Hepatic stellate cell (primary cell): Measurements from ENCODE around the gene STXBP5.

Experiments
- DNase-seq: peaks from one replicate; pipeline ENCODE4 v3.0.0; 2011; ENCODE audit warnings: low spot score

STXBP5 gene

DNA sequence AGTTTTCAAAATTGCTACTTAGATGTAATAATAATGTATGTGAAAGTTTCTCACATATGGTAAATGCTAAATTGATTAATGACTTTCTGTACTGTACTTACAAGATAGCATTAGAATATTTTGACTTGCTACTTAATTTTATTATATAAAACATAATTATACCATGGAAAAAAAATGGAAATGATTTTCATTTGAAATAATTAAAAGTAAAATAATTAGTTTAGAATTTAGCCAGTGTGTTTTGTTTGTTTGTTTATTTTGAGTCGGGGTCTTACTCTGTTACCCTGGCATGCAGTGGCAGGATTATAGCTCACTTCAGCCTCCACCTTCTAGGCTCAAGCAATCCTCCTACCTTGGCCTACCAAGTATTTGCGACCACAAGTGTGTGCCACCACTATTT is 7.1 kb downstream of the STXBP5 start:
- no peak for DNase-seq

DNA sequence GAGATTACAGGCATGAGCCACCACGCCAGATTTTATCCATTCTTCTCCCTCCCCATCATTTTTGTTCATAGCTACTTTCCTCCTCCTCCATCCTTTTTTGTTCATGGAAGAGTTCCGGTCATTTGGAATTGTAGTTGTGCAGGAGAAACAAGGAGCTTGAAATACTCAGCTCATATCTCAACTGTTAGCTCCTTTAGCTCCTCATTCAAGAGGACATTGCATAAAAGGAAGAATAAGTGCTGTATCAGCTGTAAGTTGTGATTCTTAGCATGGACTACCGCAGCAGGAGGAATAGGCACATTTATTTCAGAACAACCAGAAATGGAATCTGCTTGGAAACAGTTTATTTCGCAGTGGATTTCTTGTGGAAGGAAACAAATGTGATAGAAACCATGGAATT is 7.6 kb downstream of the STXBP5 start:
- no peak for DNase-seq

DNA sequence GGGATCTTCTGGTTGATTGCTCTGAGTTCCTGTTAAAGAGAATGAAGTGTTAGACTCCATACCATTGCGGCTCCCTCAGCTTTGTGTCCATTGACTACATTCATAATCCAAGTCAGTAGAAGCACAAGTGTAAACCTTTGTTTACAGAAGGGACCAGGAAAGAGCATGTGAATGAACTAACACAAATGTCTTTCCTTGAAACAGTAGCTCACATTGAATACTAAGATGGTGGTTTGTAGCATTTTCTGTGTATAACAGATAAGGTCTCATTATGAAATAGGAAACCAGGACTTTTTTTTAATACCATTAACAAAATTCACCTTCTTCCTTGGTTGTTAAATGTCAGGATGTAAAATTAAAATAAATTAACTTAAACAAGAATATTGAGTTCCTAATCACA is 8.4 kb downstream of the STXBP5 start:
- no peak for DNase-seq

DNA sequence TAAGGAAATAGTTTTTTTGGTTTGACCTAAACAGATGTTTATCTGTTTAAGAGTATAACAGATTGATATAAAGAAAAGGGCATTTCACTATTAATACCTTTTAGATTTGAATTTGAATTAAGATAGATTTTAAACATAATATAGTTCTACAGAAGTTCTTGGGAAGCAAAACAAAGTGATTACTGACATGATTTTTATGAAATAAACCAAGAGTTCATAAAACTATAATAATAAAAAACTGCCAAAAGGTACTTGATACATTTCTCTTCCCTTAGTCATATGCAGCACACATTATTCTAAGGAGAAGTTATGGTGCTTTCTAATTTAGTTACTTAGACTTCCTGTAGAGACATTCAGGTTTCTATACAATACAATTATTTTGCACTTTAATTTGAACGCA is 9.6 kb downstream of the STXBP5 start:
- DNase-seq = no peak

DNA sequence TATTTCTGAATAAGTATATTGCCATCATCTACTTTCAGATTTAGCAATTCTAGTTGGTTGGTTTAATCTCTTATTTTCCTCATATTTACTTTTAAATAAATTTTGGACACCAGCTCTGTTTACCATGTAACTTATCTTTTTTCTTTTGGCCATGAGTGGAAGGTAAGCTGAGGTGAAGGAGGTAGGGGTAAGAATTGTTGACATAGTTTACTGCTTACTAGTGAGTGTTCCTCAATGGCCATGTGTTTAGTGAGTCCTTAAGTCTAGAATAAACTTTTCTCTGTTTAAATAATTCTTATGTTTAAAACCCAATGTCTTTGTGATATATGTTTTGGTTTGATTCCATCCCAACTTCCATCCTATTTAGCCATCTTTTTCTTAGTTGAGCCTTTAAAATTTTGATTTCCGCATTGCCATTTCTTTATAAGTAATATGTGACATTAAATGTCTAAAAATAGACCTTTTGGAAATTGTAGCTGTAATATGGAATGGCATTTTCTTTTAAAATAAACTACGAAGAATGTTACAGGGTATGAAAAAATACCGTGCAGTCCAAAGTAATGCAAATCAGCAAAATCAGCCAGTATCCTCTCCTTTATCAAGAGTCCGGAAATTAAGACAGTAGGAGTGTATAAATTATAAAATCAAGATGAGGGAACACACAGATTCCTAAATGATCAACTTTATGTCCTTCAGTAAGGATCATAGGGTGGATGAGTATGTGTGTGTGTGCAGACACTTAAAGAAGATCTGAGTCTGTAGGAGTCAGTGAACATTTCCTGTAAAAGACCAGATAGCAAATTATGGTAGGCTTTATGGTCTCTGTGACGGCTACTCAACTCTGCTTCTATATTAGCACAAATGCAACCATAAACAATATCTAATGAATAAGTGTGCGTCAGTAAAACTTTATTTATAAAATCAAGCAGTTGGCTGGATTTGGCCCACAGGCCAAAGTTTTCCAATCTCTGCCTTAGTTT is 10.3 kb downstream of the STXBP5 start:
- DNase-seq = no peak

DNA sequence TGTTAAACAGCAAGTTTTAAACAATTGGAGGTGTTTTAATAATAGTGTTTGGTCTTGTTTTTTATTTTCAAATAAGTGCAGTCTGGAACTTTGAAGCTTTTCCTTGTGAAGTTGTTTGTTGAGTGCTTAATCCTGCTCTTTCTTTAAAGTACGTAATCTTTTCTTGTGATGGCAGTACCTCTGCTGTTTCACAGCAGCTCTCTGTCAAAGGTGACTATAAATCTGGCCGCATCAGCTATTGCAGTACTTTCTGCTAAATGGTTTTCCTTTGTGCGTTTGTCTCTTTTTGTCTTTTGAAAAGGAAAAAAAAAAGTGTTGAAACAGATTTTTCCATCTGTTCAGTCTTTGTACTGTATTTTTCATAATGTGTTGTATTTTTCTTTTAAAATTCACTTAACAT is 12.7 kb downstream of the STXBP5 start:
- DNase-seq = no peak

DNA sequence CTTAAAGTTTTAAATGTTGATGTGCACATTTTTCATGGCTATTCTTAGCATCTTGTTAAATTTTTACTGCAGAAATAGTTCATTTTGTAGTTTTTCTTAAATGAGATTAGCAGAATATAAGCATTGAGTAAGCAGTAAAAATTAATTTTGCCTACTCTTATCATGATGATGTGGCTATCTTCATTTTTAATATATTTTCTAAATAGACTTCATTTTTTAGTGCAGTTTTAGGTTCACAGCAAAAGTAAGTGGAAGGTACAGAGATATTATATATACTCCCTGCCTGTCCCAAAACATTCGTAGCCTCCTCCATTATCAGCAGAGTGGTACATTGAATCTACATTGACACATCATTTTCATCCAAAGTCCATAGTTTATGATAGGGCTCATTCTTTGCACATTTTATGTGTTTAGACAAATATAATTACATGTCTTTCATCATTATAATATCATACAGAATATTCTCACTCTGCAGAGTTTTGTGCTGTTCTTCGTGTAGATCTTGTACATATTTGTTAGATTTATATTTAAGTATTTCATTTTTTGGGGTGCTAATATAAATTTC is 13.7 kb downstream of the STXBP5 start:
- DNase-seq = no peak

DNA sequence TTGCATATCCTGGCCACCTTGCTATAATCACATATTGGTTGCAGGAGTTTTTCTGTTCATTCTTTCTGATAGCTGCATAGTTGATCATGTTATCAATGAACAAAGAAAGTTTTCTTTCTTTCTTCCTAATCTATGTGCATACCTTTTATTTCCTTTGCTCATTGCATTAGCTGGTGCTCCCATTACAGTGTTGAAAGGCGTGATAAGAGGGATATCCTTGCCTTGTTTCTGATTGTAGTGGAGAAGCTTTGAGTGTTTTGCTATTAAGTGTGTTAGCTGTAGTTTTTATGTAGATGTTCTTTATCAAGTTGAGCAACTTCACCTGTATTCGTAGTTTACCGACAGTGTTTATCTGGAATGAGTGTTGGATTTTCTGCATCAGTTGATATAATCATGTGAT is 14.6 kb downstream of the STXBP5 start:
- DNase-seq = no peak

DNA sequence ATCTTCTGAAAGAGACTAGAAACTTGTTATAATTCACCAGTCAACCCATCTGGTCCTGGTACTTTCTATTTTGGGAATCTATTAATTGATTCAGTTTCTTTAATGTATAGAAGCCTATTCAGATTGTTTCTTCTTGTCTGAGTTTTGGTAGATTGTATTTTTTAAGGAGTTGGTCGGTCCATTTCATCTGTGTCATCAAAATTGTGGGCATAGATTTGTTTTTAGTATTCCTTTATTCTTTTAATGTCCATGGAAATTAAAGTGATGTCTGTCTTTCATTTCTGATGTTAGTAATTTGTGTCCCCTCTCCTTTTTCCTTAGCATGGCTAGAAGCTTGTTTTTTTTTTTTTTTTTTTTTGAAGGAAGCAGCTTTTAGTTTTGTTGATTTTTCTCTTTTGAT is 15.2 kb downstream of the STXBP5 start:
- no peak for DNase-seq

DNA sequence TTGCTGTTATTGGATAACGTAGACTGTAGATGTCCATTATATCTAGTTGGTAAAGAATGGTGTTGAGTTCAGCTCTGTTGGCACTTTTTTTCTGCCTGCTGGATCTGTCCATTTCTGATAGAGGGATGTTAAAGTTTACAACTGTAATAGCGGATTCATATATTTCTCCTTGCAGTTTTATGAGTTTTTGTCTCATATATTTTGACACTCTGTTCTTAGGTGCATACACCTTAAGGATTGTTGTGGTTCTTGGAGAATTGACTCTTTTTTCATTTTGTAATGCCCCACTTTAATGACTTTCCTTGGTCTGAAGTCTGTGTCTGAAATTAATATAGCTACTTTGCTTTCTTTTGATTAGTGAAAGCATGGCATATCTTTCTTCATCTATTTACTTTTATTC is 16.1 kb downstream of the STXBP5 start:
- no peak for DNase-seq

DNA sequence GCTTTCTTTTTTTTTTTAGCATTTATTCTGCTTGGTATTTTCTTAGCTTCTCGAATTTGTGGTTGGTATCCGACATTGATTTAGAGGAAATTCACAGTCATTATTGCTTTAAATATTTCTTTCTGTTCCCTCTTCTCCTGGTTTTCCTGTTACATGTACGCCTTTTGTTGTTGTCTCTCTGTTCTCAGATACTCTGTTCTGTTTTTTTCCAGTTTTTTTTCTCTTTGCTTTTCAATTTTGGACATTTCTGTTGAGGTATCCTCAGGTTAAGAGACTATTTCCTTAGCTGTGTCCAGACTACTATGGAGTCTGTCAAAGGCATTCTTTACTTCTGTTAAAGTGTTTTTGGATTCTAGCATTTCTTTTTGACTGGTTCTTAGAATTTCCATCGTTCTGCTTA is 17.5 kb downstream of the STXBP5 start:
- DNase-seq = no peak

DNA sequence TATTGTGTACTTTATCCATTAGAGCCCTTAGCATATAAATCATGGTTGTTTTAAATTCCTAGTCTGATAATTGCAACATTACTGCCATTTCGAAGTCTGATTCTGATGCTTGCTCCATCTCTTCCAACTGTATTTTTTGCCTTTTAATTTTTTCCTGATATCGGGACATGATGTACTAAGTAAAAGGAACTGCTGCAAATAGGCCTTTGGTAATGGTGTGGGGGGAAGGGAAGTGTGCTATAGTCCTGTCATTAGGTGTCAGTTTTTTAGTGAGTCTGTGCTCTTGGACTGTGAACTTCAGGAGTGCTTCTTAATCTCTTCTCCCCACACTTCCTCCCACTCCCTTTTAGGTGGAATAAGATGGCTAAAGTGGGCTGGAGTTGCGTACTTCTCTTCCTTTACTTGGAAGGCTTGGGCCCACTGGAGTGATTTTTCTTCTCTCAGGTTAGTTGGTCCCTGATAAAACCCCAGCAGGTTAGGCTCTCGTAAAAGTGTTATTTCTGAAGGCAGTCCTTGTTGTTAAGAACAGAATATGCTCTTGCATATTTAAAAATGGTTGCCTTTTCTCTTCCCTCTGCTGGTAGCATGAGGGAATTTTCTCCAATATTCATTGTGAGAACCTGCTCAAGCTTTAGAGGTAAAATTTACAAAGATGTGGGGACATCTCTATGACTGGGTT is 18.1 kb downstream of the STXBP5 start:
- no peak for DNase-seq

DNA sequence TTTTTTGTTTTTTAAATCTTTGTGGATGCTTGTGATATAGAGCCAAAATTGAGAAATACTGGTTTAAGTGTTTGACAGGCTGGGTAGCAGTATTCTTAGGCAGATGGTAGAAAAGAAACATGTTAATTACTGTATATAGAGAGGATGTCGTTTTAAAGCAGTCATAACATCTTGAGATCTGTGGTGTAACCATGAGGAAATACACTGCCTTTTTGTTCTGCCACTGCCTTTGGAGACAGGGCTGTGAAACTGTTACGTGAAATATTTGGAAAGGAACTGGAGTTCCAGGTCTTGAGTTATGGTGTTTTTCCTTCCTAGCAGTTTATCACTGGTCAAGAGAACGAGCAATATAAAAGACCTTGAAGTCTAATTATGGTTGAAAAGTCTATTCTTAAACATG is 19.5 kb downstream of the STXBP5 start:
- no peak for DNase-seq

DNA sequence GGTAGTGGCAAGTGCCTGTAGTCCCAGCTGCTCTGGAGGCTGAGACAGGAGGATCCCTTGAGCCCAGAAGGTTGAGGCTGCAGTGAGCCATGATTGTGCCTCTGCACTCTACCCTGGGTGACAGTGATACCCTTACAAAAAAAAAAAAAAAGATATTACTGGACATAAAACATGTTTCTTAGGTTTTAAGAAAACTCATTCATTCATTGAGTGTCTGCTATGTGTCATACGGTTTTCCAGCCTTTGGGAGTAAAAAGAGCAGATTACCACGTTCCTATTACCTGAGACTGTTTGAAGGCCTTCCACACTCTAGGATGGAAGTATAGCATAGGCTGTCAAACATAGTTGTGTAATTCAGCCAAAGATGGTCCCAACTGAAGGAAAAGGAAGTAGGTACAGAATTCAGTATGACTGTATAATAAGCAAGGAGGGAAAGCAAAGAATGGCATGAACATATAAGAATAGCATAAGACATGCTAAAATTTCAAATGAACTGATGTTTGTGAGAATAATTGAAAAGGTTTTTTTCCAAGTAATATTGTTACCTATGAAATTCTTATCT is 22.0 kb downstream of the STXBP5 start:
- no peak for DNase-seq

DNA sequence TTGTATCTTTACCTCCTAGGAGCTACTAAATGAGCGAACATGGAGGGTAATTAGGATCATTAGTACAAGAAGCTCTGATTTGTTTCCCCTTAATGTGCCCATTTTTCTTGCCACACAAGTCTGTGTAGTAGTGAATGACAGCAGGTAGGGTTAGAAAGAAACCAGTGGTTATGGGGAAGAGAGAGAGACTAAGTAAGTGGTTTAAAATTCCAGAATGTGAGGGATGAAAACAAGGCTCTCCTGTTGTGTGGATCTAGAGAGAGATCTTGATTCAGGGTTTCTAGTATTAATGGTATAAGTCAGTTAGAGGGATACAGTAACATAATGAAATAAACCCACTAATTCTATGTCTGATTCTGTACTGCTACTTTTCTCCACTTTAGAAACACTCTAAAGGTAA is 22.7 kb downstream of the STXBP5 start:
- no peak for DNase-seq

DNA sequence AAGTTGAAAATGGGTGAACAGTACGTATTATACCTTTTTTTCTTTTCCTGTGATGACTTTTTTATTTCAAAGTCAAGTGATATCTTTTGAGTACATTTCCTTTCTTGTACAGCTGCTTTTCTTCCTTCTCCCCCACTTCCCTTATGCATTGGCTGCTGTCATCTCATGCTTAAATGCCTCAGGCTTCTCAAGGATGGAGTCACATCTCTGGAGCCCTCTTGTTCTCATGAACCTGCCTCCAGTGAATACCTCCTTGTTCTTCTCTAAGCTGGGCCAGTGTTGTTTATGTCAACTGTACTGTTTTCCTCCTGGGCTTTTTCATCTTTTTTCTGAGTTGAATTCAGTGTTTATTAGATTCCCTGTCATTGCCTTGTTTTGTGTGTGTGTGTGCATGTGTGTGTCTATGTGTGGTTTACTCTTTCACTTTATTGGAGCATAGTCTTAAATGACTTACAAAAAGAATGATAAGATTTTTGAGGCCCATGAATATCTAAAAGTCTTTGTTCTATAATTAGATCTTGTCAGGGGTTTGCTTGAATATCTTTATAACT is 23.6 kb downstream of the STXBP5 start:
- no peak for DNase-seq

DNA sequence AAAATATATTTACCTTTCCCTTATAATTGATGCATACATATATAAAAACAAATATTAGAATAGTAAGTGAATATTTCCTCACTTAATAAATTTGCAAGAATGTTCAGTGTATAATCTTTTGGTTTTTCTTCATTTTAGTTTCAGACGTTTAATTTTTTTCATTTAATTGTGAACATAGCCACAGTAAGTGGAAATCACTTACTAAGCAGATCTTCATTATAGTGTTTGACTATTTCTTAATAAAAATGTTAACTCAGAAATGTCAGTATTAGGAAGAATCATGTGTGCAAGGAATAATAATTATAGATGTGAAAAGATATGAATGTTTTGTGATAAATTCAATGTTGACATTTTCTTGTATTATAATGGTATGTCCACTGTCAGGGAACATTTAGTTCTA is 27.4 kb downstream of the STXBP5 start:
- DNase-seq = no peak

DNA sequence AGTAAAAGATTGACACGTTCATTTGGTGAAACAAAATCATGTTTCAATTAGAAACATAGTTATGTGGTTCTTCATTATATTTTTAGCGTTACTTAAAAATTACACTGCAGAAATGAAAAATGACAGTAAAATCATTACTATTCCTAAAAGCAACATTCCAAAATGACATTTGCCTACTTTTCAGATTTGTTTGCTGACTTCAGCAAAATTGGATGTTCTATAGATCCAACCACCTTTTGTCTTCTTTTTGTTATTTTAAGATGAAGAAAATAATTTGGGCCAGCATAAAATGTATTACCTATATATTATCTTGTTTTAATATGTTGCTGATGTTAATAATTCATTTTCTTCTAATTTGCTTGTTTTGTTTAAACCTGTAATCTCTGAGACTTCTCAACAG is 30.5 kb downstream of the STXBP5 start:
- no peak for DNase-seq

DNA sequence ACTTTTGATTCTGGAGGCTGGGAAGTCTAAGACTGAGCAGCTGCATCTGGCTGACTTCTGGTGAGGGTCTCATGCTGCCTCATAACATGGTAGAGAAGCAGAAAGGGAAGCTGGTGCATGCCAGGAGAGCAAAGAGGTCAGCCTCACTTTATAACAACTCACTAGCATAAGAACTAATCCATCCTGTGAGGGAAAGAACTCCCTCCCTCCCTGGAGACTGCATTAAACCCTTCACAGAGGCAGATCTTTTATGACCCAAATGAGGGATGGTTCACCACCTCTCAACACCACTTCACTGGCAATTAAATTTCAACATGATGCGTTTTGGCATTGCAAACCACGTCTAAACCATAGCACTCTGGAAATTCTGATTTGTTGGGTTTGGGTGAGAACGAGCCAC is 33.9 kb downstream of the STXBP5 start:
- DNase-seq = no peak

DNA sequence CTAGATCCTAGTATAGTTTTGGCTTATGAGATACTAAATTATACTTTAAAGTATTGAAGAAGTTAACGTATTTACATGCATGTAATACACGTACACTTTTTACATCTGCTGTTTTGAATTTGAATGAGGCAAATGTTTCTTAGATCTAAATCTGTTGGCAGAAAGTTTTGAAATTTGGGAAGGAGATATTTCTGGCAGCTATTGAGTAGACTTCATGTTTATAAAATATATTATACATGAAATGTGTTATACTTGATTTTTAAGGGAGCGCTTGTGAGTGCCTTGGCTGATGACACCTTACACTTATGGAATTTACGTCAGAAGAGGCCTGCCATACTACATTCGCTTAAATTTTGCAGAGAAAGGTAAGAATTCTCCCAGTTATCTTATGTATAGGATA is 34.7 kb downstream of the STXBP5 start:
- no peak for DNase-seq

DNA sequence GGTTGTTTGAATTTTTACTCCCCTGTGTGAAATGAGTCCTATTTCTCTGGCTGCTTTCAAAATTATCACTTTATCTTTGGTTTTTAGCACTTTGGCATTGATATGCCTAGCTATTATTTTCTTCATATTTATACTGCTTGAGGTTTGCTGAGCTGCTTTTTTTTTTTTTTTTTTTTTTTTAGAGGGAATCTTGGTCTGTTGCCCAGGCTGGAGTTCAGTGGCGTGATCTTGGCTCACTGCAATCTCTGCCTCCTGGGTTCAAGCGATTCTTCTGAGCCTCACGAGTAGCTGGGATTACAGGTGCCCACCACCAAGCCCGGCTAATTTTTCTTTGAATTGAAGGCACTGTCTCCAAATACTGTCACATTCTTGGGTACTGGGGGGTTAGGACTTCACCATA is 40.6 kb downstream of the STXBP5 start:
- DNase-seq = no peak

DNA sequence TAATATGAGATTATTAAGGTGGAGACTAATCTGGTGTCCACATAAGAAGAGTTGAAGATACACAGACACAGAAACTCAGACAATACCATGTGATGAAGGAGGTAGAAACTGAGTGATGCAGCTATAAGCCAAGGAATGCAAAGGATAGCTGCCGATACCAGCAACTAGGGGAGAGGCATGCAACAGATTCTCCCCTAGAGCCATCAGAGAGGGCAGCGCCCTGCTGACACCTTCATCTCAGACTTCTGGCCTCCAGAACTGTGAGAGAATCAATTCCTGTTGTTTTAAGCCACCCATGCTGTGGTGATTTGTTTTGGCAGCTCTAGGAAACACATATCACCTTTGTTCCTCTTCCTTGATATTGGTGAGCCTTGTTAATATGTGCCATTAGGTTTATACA is 41.5 kb downstream of the STXBP5 start:
- DNase-seq = no peak
